PFSK-1 (cell line): Measurements from ENCODE around the gene EFL1.

ENCODE experiments used
- FOXP2 ChIP-seq: optimal IDR thresholded peaks from 2 replicates; pipeline ENCODE3; 2011; ENCODE audit warnings: borderline replicate concordance, control low read depth, inconsistent platforms; ENCODE audit not compliant: insufficient read depth; ENCODE audit errors: extremely low read length, extremely low read depth
- POLR2AphosphoS5 ChIP-seq: IDR thresholded peaks from 2 replicates; pipeline ENCODE4 v1.6.1; 2012; ENCODE audit warnings: low read depth, mild to moderate bottlenecking, control low read depth, low read length, moderate library complexity
- REST ChIP-seq, 2 experiments: IDR thresholded peaks; 2 replicates each; pipeline versions ENCODE4 v1.6.1 to v1.8.0; 2011 to 2012; ENCODE audit warnings: low read depth in 2 of 2, low read length in 2 of 2, control low read depth in 1 of 2, inconsistent platforms in 1 of 2, mild to moderate bottlenecking in 1 of 2, moderate library complexity in 1 of 2; ENCODE audit not compliant: insufficient read depth in 1 of 2
- SIN3A ChIP-seq: IDR thresholded peaks from 2 replicates; pipeline ENCODE4 v1.6.1; 2012; ENCODE audit warnings: mild to moderate bottlenecking, low read length, moderate library complexity, borderline replicate concordance; ENCODE audit not compliant: insufficient read depth
- TAF1 ChIP-seq: IDR thresholded peaks from 2 replicates; pipeline ENCODE4 v1.6.1; 2012; ENCODE audit warnings: low read length, control low read depth, borderline replicate concordance; ENCODE audit not compliant: insufficient read depth

The EFL1 gene

GRCh38 chr15:82118040-82118439, 144.5 kb downstream of the EFL1 start:
- TF ChIP-seq POLR2AphosphoS5 (no peak), FOXP2 (no peak), TAF1 (no peak), REST (IDR thresholded peaks at IDR 0.05; ENCODE audit: insufficient read depth in 1 of 2, low read depth in 2 of 2, low read length in 2 of 2) (no peak), SIN3A (no peak)

GRCh38 chr15:82117296-82117695, 145.2 kb downstream of the EFL1 start:
- TF ChIP-seq TAF1 (no peak), REST (IDR thresholded peaks at IDR 0.05; ENCODE audit: insufficient read depth in 1 of 2, low read depth in 2 of 2, low read length in 2 of 2) (no peak), FOXP2 (no peak), SIN3A (no peak), POLR2AphosphoS5 (no peak)

- no peak for TF ChIP-seq TAF1
- TF ChIP-seq POLR2AphosphoS5: no peak
- no peak for TF ChIP-seq FOXP2
- no peak for TF ChIP-seq SIN3A
- no peak for TF ChIP-seq REST (IDR thresholded peaks at IDR 0.05; ENCODE audit: insufficient read depth in 1 of 2, low read depth in 2 of 2, low read length in 2 of 2)
Measured at GRCh38 chr15:82114660-82115059, 147.9 kb downstream of the EFL1 start.

- no peak for TF ChIP-seq REST (IDR thresholded peaks at IDR 0.05; ENCODE audit: insufficient read depth in 1 of 2, low read depth in 2 of 2, low read length in 2 of 2)
- no peak for TF ChIP-seq SIN3A
- TF ChIP-seq TAF1: no peak
- TF ChIP-seq FOXP2: no peak
- no peak for TF ChIP-seq POLR2AphosphoS5
Measured at GRCh38 chr15:82113106-82113715, 149.3 kb downstream of the EFL1 start.

- TF ChIP-seq SIN3A (no peak), TAF1 (no peak), POLR2AphosphoS5 (no peak), REST (IDR thresholded peaks at IDR 0.05; ENCODE audit: insufficient read depth in 1 of 2, low read depth in 2 of 2, low read length in 2 of 2) (no peak), FOXP2 (no peak)
Measured at GRCh38 chr15:82111918-82112317, 150.6 kb downstream of the EFL1 start.
